Calu3 (cell line): ENCODE results near the gene ZFYVE28. TPM values are rescaled to one million over a fixed set of nuclear protein-coding genes. Genes with fewer than 3 reads are reported as not detected.
A peak's percentile ranks its signal among the peaks of the same experiment; 100 is the strongest.

Experiments used
- BruUV-seq: library from RNA; stranded (reverse); fragments of 400-500 nt; replicated peaks from 2 replicates; lab custom pipeline; 2021; lab: Mats Ljungman, UMichigan
- CTCF ChIA-PET: fragments of 300-600 bp; sonication (Branson Sonifier 250); formaldehyde crosslinking; loops from one replicate; lab custom pipeline; 2022; ENCODE audit warnings: antibody characterized with exemption; lab: Charles Lee
- DNase-seq: peaks from one replicate; pipeline ENCODE4 v3.0.0; 2022
- H3K27ac Mint-ChIP-seq: one replicate; pipeline ENCODE4 v1.8.0; 2022; ENCODE audit warnings: mixed read lengths; ENCODE audit not compliant: unreplicated experiment
- H3K27me3 Mint-ChIP-seq: one replicate; pipeline ENCODE4 v1.8.0; 2022; ENCODE audit warnings: mixed read lengths; ENCODE audit not compliant: unreplicated experiment
- H3K36me3 Mint-ChIP-seq: one replicate; pipeline ENCODE4 v1.8.0; 2022; ENCODE audit warnings: mild to moderate bottlenecking, moderate library complexity, mixed read lengths; ENCODE audit not compliant: insufficient read depth, unreplicated experiment
- H3K4me1 Mint-ChIP-seq: one replicate; pipeline ENCODE4 v1.8.0; 2022; ENCODE audit warnings: mild to moderate bottlenecking, low read depth, mixed read lengths; ENCODE audit not compliant: unreplicated experiment
- H3K4me3 Mint-ChIP-seq: one replicate; pipeline ENCODE4 v1.8.0; 2022; ENCODE audit warnings: mild to moderate bottlenecking, low read depth, moderate library complexity, mixed read lengths; ENCODE audit not compliant: unreplicated experiment
- H3K9me3 Mint-ChIP-seq: one replicate; pipeline ENCODE4 v1.8.0; 2022; ENCODE audit warnings: low read depth, mixed read lengths; ENCODE audit not compliant: unreplicated experiment
- CTCF ChIP-seq: fragments of 200-600 bp; IDR thresholded peaks from one replicate; pipeline ENCODE4 v1.8.0; 2022; ENCODE audit warnings: antibody characterized with exemption; ENCODE audit not compliant: unreplicated experiment
- intact Hi-C: fragments of 100-400 bp; cut with micrococcal nuclease; formaldehyde crosslinking; loops from one replicate; pipeline ENCODE4 v1.10.0; 2022; ENCODE audit not compliant: unreplicated experiment
- total RNA-seq: library from RNA; stranded (reverse); gene quantifications from 2 replicates; pipeline ENCODE4 v1.2.3, GENCODE V29; 2022

Gene ZFYVE28
- total RNA-seq, 1 experiment from 2014 or later: 1.2 TPM

- DNase-seq: peak; percentile 64
- Mint-ChIP-seq H3K36me3 (peaks cover 4% of the 10 kb centered on the region), H3K4me1 (peaks cover 15% of the 10 kb centered on the region), H3K27me3 (peaks cover 56% of the 10 kb centered on the region), H3K4me3 (peak overlapping the region; percentile 64), H3K9me3 (no peaks in the 10 kb centered on the region), H3K27ac (peak overlapping the region; percentile 45)
- CTCF ChIA-PET: interaction anchor here (0.7 to 1.3 kb wide), 2 partner anchors 11 to 242 kb away, joined by 3 read pairs; no protein-coding TSS in a partner anchor
- peak; percentile 35 for TF ChIP-seq CTCF
- BruUV-seq: no TSS peak
- intact Hi-C loops: no loop called here
Measured at GRCh38 chr4:2462218-2462991, 44.0 kb upstream of the ZFYVE28 start.

GRCh38 chr4:2461246-2461960 is 43.0 kb upstream of the ZFYVE28 start:
- DNase-seq: no peak
- peaks cover 61% of the 10 kb centered on the region for H3K27me3 Mint-ChIP-seq
- TF ChIP-seq CTCF: no peak
- intact Hi-C loops: no loop called here
- CTCF ChIA-PET: interaction anchor here (1.3 kb wide), 1 partner anchor 10 kb away, joined by 3 read pairs; no protein-coding TSS in a partner anchor
- H3K36me3 Mint-ChIP-seq: peaks cover 4% of the 10 kb centered on the region
- BruUV-seq: no TSS peak
- H3K4me1 Mint-ChIP-seq: peaks cover 16% of the 10 kb centered on the region
- peak overlapping the region; percentile 45 for H3K27ac Mint-ChIP-seq
- H3K4me3 Mint-ChIP-seq: peak overlapping the region; percentile 64
- H3K9me3 Mint-ChIP-seq: no peaks in the 10 kb centered on the region

GRCh38 chr4:2459589-2460349 is 41.3 kb upstream of the ZFYVE28 start:
- H3K27me3 Mint-ChIP-seq: peaks cover 61% of the 10 kb centered on the region

More at GRCh38 chr4:2459589-2460349, 41.3 kb upstream of the ZFYVE28 start:
- CTCF ChIA-PET: no interaction called here
- TF ChIP-seq CTCF: no peak
- Mint-ChIP-seq H3K9me3 (no peaks in the 10 kb centered on the region), H3K4me1 (peaks cover 16% of the 10 kb centered on the region), H3K36me3 (peaks cover 4% of the 10 kb centered on the region), H3K27ac (no peak overlapping the region), H3K4me3 (no peak overlapping the region)
- intact Hi-C loops: no loop called here
- no TSS peak for BruUV-seq
- DNase-seq: no peak
